KMS-11 (cell line): ENCODE results near the gene AIP.

Experiments
- H2AFZ ChIP-seq: fragments of 200-600 bp; sonication (generic); 2 replicates; pipeline ENCODE4 v1.6.1; 2016; ENCODE audit warnings: antibody characterized with exemption, mixed run types, low read depth
- H3K27ac ChIP-seq: fragments of 200-600 bp; sonication (generic); 2 replicates; pipeline ENCODE4 v1.6.1; 2016; ENCODE audit warnings: mild to moderate bottlenecking, mixed run types
- H3K27me3 ChIP-seq: fragments of 200-600 bp; sonication (generic); 2 replicates; pipeline ENCODE4 v1.6.1; 2017; ENCODE audit warnings: mild to moderate bottlenecking, low read depth, mixed run types, moderate library complexity; ENCODE audit not compliant: insufficient read depth
- H3K36me3 ChIP-seq: fragments of 200-600 bp; sonication (generic); 2 replicates; pipeline ENCODE4 v1.6.1; 2017; ENCODE audit warnings: mild to moderate bottlenecking, mixed run types; ENCODE audit not compliant: insufficient read depth
- H3K4me1 ChIP-seq: fragments of 200-600 bp; sonication (generic); 2 replicates; pipeline ENCODE4 v1.6.1; 2016; ENCODE audit warnings: mild to moderate bottlenecking, low read depth, mixed run types; ENCODE audit not compliant: poor library complexity, severe bottlenecking
- H3K4me2 ChIP-seq: fragments of 200-600 bp; sonication (generic); 2 replicates; pipeline ENCODE4 v1.7.0; 2016; ENCODE audit warnings: mild to moderate bottlenecking, mixed run types
- H3K4me3 ChIP-seq: fragments of 200-600 bp; sonication (generic); IDR thresholded peaks from 2 replicates; pipeline ENCODE4 v1.6.1; 2017; ENCODE audit warnings: low read depth, low read length, mixed read lengths; ENCODE audit not compliant: insufficient read depth
- H3K79me2 ChIP-seq: fragments of 200-600 bp; sonication (generic); 2 replicates; pipeline ENCODE4 v1.6.1; 2016; ENCODE audit warnings: low read depth, mixed run types; ENCODE audit not compliant: insufficient read depth
- H3K9ac ChIP-seq: fragments of 200-600 bp; sonication (generic); 2 replicates; pipeline ENCODE4 v1.6.1; 2016; ENCODE audit warnings: mild to moderate bottlenecking, mixed run types
- H4K20me1 ChIP-seq: fragments of 200-600 bp; sonication (generic); 2 replicates; pipeline ENCODE4 v1.6.1; 2016; ENCODE audit warnings: mild to moderate bottlenecking, mixed run types; ENCODE audit not compliant: insufficient read depth
- TF ChIP-seq, protein P1 (sequence below): fragments of 200-600 bp; sonication (generic); conservative IDR thresholded peaks from 2 replicates; pipeline ENCODE4 v1.6.1; 2017; ENCODE audit warnings: low read depth, mild to moderate bottlenecking, antibody characterized with exemption, low read length, moderate library complexity, mixed read lengths

The AIP gene

DNA sequence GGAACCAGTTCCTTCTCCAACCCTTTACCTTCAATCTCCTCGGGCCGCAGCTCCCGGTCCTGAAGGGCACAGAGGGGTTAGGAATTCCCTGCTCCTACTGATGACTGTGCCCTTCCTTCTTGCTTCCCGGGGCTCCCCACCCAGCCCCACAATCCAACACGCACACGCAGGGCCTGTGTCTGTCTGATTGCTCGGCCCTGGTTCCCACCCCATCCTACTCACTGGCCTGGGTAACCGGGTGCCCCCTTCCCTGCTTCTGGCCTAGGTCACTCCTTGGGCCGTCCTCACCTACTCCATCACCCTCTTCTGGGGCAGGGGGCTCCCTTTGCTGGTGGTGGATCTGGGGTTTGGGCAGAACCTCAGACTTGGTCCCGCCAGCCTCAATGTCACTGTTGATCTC is 39.1 kb downstream of the AIP start:
- Histone ChIP-seq H3K4me1 (no peaks in the 10 kb centered on the region), H3K36me3 (no peaks in the 10 kb centered on the region), H3K79me2 (no peaks in the 10 kb centered on the region), H4K20me1 (no peaks in the 10 kb centered on the region), H3K27me3 (peaks cover 21% of the 10 kb centered on the region; the same call in 1 of the 2 replicates), H2AFZ (no peak overlapping the region), H3K9ac (no peak overlapping the region), H3K4me3 (no peak overlapping the region), H3K27ac (no peak overlapping the region), H3K4me2 (no peak overlapping the region)
- TF ChIP-seq, protein P1, sequence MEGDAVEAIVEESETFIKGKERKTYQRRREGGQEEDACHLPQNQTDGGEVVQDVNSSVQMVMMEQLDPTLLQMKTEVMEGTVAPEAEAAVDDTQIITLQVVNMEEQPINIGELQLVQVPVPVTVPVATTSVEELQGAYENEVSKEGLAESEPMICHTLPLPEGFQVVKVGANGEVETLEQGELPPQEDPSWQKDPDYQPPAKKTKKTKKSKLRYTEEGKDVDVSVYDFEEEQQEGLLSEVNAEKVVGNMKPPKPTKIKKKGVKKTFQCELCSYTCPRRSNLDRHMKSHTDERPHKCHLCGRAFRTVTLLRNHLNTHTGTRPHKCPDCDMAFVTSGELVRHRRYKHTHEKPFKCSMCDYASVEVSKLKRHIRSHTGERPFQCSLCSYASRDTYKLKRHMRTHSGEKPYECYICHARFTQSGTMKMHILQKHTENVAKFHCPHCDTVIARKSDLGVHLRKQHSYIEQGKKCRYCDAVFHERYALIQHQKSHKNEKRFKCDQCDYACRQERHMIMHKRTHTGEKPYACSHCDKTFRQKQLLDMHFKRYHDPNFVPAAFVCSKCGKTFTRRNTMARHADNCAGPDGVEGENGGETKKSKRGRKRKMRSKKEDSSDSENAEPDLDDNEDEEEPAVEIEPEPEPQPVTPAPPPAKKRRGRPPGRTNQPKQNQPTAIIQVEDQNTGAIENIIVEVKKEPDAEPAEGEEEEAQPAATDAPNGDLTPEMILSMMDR = no peak

DNA sequence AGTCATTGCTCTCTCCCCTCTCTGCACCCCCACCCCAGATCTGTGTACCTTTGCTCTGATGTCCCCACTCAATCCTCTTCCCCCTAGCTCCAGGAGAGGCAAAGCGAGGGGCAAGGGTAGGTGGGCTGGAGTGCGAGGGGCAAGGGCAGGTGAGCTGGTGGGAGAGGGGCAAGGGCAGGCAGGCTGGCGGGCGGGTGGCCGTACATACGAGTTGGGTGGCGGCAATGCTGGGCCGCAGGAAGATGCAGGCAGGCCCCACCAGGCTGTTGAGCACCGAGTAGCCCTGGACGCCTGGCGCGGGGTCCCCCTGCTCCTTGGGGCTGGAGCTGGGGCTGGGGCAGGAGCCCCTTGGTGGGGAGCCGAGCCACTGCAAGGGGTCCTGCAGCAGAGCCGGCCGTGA is 39.5 kb downstream of the AIP start:
- H3K4me3 ChIP-seq = no peak overlapping the region
- H3K4me1 ChIP-seq = no peaks in the 10 kb centered on the region
- H3K27ac ChIP-seq = no peak overlapping the region
- no peaks in the 10 kb centered on the region for H3K36me3 ChIP-seq
- no peak overlapping the region for H3K4me2 ChIP-seq
- no peak overlapping the region for H3K9ac ChIP-seq
- H4K20me1 ChIP-seq = no peaks in the 10 kb centered on the region
- TF ChIP-seq, protein P1 = no peak
- H3K27me3 ChIP-seq = peaks cover 21% of the 10 kb centered on the region; the same call in 1 of the 2 replicates
- no peak overlapping the region for H2AFZ ChIP-seq
- H3K79me2 ChIP-seq = no peaks in the 10 kb centered on the region

DNA sequence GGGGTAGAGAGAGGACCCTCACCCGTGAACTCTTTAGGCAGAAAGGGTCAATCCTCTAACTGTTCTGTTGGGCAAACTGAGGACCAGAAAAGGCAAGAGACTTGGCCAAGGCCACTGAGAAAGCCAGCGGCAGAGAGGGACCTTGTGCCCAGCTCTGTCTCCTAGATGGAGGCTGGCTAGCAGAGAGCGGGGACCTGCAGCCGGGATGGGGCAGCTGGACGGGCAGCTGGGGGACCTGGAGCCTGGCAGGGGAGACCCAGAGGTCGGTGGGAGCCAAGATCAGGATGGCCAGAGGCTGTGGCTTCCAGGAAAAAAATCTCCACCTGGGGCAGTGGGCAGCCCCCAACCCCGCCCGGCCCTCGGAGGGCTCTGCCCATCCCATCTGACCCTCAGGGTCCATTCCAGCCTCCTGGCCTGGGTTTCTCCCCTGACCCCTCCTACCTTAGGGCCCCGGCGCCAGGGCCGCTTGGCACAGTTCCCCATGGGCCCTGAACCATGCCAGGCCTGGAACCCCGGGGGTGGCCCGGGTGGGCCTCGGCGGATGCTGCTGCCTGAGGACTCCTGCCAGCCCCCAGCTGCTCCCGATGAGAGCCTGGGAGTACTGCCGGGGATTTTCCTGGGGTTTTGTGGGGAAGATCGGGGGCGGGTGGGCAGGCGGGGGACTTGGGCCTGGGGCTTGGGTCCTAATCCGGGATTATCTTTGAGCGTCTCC is 40.2 kb downstream of the AIP start, which contains the start of gene CABP2:
Gene CABP2 (minus strand): TSS at position 603 of the 712 bp plus-strand sequence. CDS start 120 bp downstream, at position 483.
- Histone ChIP-seq H3K4me3 (no peak within 1 kb of the TSS), H2AFZ (no peak within 1 kb of the TSS), H3K4me2 (no peak within 1 kb of the TSS), H3K36me3 (no peaks in the 10 kb centered on the region), H4K20me1 (no peaks in the 10 kb centered on the region), H3K9ac (no peak within 1 kb of the TSS), H3K4me1 (no peaks in the 10 kb centered on the region), H3K27me3 (peaks cover 21% of the 10 kb centered on the region; the same call in 1 of the 2 replicates), H3K79me2 (no peaks in the 10 kb centered on the region), H3K27ac (no peak within 1 kb of the TSS)
- TF ChIP-seq, protein P1 = no peak

DNA sequence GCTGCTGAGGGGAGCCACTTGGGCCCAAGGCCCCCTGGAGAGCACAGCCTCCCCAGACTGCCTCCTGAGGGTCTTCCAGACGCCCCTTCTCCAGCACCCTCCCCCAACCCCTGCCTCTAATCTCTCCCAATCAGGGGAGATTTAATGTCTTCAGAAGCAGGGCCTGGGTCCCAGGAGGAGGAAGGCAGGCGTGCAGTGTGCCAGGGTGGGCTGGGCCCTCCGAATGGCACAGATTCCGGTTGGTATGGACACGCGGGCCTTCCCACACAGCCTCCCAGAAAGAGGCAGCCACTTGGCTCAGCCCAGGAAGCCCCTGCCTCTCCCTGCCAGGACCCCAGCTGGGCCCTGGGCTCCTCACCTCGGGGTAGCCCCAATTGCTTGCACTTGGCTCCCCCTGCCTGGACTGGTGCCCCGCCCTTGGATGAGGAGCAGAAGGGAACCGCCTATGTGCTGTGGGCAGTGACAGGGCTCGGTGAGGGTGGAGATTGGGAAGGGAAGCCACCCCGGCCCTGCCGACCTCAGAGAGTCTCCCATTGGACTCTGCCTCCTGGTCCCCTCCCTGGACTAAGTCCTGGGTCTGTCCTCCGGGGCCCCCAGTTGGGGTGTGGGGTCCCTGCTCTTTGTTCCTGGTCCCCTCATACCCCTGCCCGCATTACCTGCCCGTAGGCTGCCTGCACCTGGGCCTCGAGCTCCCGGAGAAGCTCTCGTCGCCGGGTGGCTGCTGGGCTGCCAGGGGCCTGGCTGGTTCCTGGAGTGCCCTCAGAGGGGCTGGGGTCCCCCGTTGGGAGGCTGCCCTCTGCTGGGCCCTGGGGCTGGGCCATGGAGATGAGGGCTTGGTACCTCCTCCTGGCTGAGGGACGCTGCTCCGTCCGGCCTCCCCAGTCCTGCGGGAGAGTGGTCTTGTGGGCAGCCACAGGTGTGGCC is 41.0 kb downstream of the AIP start:
- Histone ChIP-seq H3K79me2 (no peaks in the 10 kb centered on the region), H3K4me2 (no peak overlapping the region), H3K27me3 (peaks cover 21% of the 10 kb centered on the region; the same call in 1 of the 2 replicates), H3K4me3 (no peak overlapping the region), H3K27ac (no peak overlapping the region), H2AFZ (no peak overlapping the region), H4K20me1 (no peaks in the 10 kb centered on the region), H3K9ac (no peak overlapping the region), H3K4me1 (no peaks in the 10 kb centered on the region), H3K36me3 (no peaks in the 10 kb centered on the region)
- TF ChIP-seq, protein P1 = no peak
